ENCODE measurements around the gene COX6A2.

The COX6A2 gene

DNA sequence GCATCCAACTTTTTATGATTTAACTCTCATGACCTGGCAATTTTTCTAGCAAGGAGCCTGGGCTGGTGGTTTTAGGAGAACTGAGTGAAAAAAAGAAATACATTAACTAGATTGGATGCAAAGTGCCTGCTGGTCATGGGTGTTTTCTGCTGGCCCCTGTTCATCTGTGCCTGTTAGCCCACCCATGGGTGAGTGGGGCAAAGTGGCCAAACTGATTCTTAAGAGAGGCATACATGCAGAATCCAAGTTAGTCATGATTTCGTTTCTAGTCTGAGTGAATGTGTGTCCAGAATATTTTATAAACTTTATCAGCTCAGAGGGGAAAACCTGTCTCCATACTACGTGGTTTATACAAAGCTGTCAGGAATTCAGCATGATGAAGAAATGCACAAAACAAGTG, 39.6 kb downstream of the COX6A2 start:
- Histone ChIP-seq H3F3A (ENCODE audit: insufficient read depth) (no peaks in the 10 kb centered on the region), H2AFZ (ENCODE audit: low read depth, low read length, severe bottlenecking) (no peak overlapping the region), H3K9ac (ENCODE audit: low read length) (no peak overlapping the region), H3K79me2 (ENCODE audit: insufficient read depth, low read length) (no peaks in the 10 kb centered on the region), H3K27ac (ENCODE audit: low read depth, low read length) (no peak overlapping the region), H3K4me3 (ENCODE audit: insufficient read depth, low read length, poor library complexity, severe bottlenecking) (no peak overlapping the region), H3K9me3 (ENCODE audit: insufficient read depth, low read length) (no peaks in the 10 kb centered on the region), H4K20me1 (ENCODE audit: low read depth, low read length) (no peaks in the 10 kb centered on the region), H3K4me2 (ENCODE audit: low read depth, low read length, poor library complexity, severe bottlenecking) (no peak overlapping the region), H3K36me3 (ENCODE audit: low read length) (no peaks in the 10 kb centered on the region), H3K9me2 (replicated peaks; ENCODE audit: insufficient read depth, low read length) (no peaks in the 10 kb centered on the region), H3K27me3 (ENCODE audit: low read length) (no peaks in the 10 kb centered on the region)
- TF ChIP-seq EZH2phosphoT487 (conservative IDR thresholded peaks at IDR 0.05; ENCODE audit: low read length) = no peak
- TF ChIP-seq, protein P1, sequence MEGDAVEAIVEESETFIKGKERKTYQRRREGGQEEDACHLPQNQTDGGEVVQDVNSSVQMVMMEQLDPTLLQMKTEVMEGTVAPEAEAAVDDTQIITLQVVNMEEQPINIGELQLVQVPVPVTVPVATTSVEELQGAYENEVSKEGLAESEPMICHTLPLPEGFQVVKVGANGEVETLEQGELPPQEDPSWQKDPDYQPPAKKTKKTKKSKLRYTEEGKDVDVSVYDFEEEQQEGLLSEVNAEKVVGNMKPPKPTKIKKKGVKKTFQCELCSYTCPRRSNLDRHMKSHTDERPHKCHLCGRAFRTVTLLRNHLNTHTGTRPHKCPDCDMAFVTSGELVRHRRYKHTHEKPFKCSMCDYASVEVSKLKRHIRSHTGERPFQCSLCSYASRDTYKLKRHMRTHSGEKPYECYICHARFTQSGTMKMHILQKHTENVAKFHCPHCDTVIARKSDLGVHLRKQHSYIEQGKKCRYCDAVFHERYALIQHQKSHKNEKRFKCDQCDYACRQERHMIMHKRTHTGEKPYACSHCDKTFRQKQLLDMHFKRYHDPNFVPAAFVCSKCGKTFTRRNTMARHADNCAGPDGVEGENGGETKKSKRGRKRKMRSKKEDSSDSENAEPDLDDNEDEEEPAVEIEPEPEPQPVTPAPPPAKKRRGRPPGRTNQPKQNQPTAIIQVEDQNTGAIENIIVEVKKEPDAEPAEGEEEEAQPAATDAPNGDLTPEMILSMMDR (IDR thresholded peaks at IDR 0.05; ENCODE audit: insufficient read depth, low read length, poor library complexity, severe bottlenecking) = no peak

DNA sequence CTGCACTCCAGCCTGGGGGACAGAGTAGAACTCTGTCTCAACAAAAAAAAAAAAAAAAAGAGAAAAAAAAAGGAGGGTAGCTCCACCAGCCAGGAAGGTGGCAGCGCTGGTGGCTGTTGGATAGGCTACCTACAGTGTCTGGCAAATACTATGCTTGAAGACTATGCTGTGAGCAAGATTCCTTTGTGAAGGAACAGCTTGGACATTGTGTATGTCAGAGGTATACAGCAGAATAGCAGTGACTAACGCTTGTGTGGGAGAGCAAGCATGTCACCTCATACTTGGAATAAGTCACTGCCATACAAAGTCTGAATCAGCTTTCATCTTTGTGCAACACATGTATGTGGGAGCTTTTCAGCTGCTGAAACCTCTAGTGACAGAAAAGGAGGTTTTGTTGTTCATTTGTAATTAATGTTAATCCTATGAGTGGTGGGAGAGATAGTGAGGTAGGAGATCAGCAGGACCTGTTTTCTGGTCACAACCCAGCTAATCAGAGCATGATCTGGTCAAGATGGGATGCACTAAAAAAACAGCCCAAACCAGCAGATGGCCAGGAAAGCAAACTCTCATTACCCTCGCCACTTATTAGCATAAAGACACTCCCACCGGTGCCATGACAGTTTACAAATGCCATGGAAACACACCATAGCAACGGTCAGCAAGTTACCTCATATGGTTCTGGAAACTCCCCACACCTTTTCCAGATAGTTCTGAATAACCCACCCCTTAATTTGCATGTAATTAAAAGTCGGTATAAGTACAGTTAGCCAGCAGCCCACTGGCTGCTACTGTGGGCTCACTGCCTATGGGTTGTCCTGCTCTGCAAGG, 41.8 kb downstream of the COX6A2 start:
- Histone ChIP-seq H3K27ac (ENCODE audit: low read depth, low read length) (no peak overlapping the region), H4K20me1 (ENCODE audit: low read depth, low read length) (no peaks in the 10 kb centered on the region), H2AFZ (ENCODE audit: low read depth, low read length, severe bottlenecking) (no peak overlapping the region), H3K4me3 (ENCODE audit: insufficient read depth, low read length, poor library complexity, severe bottlenecking) (no peak overlapping the region), H3K9me3 (ENCODE audit: insufficient read depth, low read length) (no peaks in the 10 kb centered on the region), H3K9me2 (replicated peaks; ENCODE audit: insufficient read depth, low read length) (no peaks in the 10 kb centered on the region), H3K9ac (ENCODE audit: low read length) (no peak overlapping the region), H3K36me3 (ENCODE audit: low read length) (no peaks in the 10 kb centered on the region), H3K79me2 (ENCODE audit: insufficient read depth, low read length) (no peaks in the 10 kb centered on the region), H3K4me2 (ENCODE audit: low read depth, low read length, poor library complexity, severe bottlenecking) (no peak overlapping the region), H3K27me3 (ENCODE audit: low read length) (no peaks in the 10 kb centered on the region), H3F3A (ENCODE audit: insufficient read depth) (no peaks in the 10 kb centered on the region)
- TF ChIP-seq, protein P1 (IDR thresholded peaks at IDR 0.05; ENCODE audit: insufficient read depth, low read length, poor library complexity, severe bottlenecking) = no peak
- TF ChIP-seq EZH2phosphoT487 (conservative IDR thresholded peaks at IDR 0.05; ENCODE audit: low read length) = no peak

DNA sequence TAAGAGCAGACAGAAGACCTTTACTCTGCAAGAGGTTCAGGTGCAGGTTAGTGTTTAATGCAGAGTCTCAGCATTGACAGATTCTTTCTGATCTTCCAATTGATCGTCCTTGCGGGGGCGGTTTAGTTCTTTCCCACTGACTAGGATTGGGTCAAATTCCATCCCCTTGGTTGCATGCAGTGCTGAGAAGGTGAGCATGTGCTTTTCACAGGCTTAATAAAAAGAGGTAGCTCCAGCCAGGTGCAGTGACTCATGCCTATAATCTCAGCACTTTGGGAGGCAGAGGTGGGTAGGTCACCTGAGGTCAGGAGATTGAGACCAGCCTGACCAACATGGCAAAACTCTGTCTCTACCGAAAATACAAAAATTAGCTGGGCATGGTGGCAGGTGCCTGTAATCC, 42.5 kb downstream of the COX6A2 start:
- Histone ChIP-seq H3F3A (ENCODE audit: insufficient read depth) (no peaks in the 10 kb centered on the region), H3K27ac (ENCODE audit: low read depth, low read length) (no peak overlapping the region), H3K4me2 (ENCODE audit: low read depth, low read length, poor library complexity, severe bottlenecking) (no peak overlapping the region), H4K20me1 (ENCODE audit: low read depth, low read length) (no peaks in the 10 kb centered on the region), H3K9ac (ENCODE audit: low read length) (no peak overlapping the region), H3K27me3 (ENCODE audit: low read length) (no peaks in the 10 kb centered on the region), H2AFZ (ENCODE audit: low read depth, low read length, severe bottlenecking) (no peak overlapping the region), H3K9me2 (replicated peaks; ENCODE audit: insufficient read depth, low read length) (no peaks in the 10 kb centered on the region), H3K79me2 (ENCODE audit: insufficient read depth, low read length) (no peaks in the 10 kb centered on the region), H3K36me3 (ENCODE audit: low read length) (no peaks in the 10 kb centered on the region), H3K4me3 (ENCODE audit: insufficient read depth, low read length, poor library complexity, severe bottlenecking) (no peak overlapping the region), H3K9me3 (ENCODE audit: insufficient read depth, low read length) (no peaks in the 10 kb centered on the region)
- no peak for TF ChIP-seq EZH2phosphoT487 (conservative IDR thresholded peaks at IDR 0.05; ENCODE audit: low read length)
- TF ChIP-seq, protein P1 (IDR thresholded peaks at IDR 0.05; ENCODE audit: insufficient read depth, low read length, poor library complexity, severe bottlenecking) = no peak
